ENCODE results near the gene NEDD4L.

Gene NEDD4L

DNA sequence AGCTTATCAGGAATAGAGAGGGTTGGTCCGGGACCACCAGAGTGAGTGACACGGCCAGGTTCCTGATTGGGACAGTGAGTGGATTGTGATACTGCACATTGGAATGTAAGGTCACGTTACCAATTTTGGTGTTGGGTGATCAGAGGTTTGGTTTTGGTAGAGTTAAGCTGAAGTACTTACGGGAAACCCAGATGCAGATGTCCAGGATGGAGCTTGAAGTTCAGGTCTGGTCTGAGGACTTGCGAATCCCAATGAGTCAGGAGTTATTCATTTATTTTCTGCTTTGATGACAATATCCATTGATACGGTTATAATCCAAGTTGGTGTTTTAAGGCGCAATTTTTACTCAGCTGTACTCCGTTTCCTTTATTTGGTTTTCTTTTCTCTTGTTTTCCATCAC is 311.2 kb downstream of the NEDD4L start:
- WGBS, 2 donors (ENCODE audit: extremely low coverage in 2 of 2, insufficient read length in 2 of 2, insufficient replicate concordance in 1 of 2), result no CpG with 5 or more reads among the region's 8 CpGs
- no peak overlapping the region for H3K9ac ChIP-seq (ENCODE audit: low read depth, low read length, poor library complexity)
- H3K4me3 ChIP-seq (ENCODE audit: low read length in 2 of 2), result no peak overlapping the region
- no peak overlapping the region for H4K91ac ChIP-seq (ENCODE audit: low read depth, low read length, poor library complexity)
- no peak overlapping the region for H2BK120ac ChIP-seq (ENCODE audit: low read depth, low read length)
- no peak overlapping the region for H2BK15ac ChIP-seq (ENCODE audit: low read length)
- peaks cover 3% of the 10 kb centered on the region in 2 donors for H3K36me3 ChIP-seq (replicated peaks in 1 of 2; ENCODE audit: control insufficient read depth in 2 of 2, insufficient read depth in 2 of 2, low read length in 2 of 2)
- no peak overlapping the region for H3K4me2 ChIP-seq (ENCODE audit: insufficient read depth, low read length, poor library complexity, severe bottlenecking)
- no peak overlapping the region for H3K4ac ChIP-seq (ENCODE audit: low read length)
- no peak overlapping the region for H3K18ac ChIP-seq (ENCODE audit: low read length)
- H3K27ac ChIP-seq (replicated peaks; ENCODE audit: low read length), result no peak overlapping the region
- no peaks in the 10 kb centered on the region for H3K79me1 ChIP-seq (ENCODE audit: low read depth, low read length)
- no peaks in the 10 kb centered on the region for H3K27me3 ChIP-seq (ENCODE audit: control insufficient read depth in 3 of 3, insufficient read depth in 3 of 3, low read depth in 1 of 3, low read length in 3 of 3)
- no peak overlapping the region for H2AK5ac ChIP-seq (ENCODE audit: low read depth, low read length)
- no peak overlapping the region for H2AFZ ChIP-seq (ENCODE audit: low read length)
- no peaks in the 10 kb centered on the region for H3K9me3 ChIP-seq (replicated peaks in 1 of 2; ENCODE audit: control insufficient read depth in 2 of 2, insufficient read depth in 1 of 2, low read depth in 1 of 2, low read length in 2 of 2)
- no peak overlapping the region for H3K23ac ChIP-seq (ENCODE audit: low read depth, low read length, poor library complexity)
- no peak overlapping the region for H3K14ac ChIP-seq (ENCODE audit: low read length)
- no peak for DNase-seq (ENCODE audit: low spot score)
- H3K4me1 ChIP-seq (ENCODE audit: control insufficient read depth in 2 of 2, insufficient read depth in 1 of 2, low read depth in 1 of 2, low read length in 2 of 2), result no peaks in the 10 kb centered on the region
- no peak overlapping the region for H4K8ac ChIP-seq (ENCODE audit: low read depth, low read length)
- no peak overlapping the region for H2BK12ac ChIP-seq (ENCODE audit: low read length)
- H2BK5ac ChIP-seq (ENCODE audit: low read length), result no peak overlapping the region

DNA sequence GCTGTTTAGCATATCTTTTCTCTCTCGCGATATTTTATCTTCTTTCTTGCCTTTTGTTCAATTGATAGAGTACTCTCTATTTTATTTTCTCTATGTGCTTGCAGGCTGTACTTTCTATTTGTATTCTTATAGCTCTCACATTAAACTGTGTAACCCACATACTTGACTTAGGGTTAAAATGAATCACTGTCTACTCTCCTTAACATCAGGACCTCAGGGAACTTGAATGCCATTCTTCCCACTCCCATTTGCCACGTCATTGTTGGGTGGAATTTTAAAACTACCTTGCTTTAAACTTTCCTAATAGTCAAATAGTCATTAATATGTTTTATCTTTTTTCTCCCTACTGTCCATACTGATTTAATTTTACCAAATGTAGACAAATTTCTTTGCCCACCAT is 315.2 kb downstream of the NEDD4L start:
- H3K79me1 ChIP-seq (ENCODE audit: low read depth, low read length), result no peaks in the 10 kb centered on the region
- no peak overlapping the region for H3K27ac ChIP-seq (replicated peaks; ENCODE audit: low read length)
- no peak overlapping the region for H2AK5ac ChIP-seq (ENCODE audit: low read depth, low read length)
- peaks cover 0 to 3% of the 10 kb centered on the region in 2 donors for H3K36me3 ChIP-seq (replicated peaks in 1 of 2; ENCODE audit: control insufficient read depth in 2 of 2, insufficient read depth in 2 of 2, low read length in 2 of 2)
- no peak overlapping the region for H2BK12ac ChIP-seq (ENCODE audit: low read length)
- peaks cover 0 to 11% of the 10 kb centered on the region in 2 donors for H3K4me1 ChIP-seq (ENCODE audit: control insufficient read depth in 2 of 2, insufficient read depth in 1 of 2, low read depth in 1 of 2, low read length in 2 of 2)
- no peak overlapping the region for H3K18ac ChIP-seq (ENCODE audit: low read length)
- H2BK15ac ChIP-seq (ENCODE audit: low read length), result no peak overlapping the region
- H3K9me3 ChIP-seq (replicated peaks in 1 of 2; ENCODE audit: control insufficient read depth in 2 of 2, insufficient read depth in 1 of 2, low read depth in 1 of 2, low read length in 2 of 2), result no peaks in the 10 kb centered on the region
- WGBS, 2 donors (ENCODE audit: extremely low coverage in 2 of 2, insufficient read length in 2 of 2, insufficient replicate concordance in 1 of 2), result no CpG with 5 or more reads among the region's 3 CpGs
- no peak overlapping the region for H3K9ac ChIP-seq (ENCODE audit: low read depth, low read length, poor library complexity)
- H3K4ac ChIP-seq (ENCODE audit: low read length), result no peak overlapping the region
- no peak overlapping the region for H2AFZ ChIP-seq (ENCODE audit: low read length)
- H3K4me3 ChIP-seq (ENCODE audit: low read length in 2 of 2), result no peak overlapping the region
- H4K8ac ChIP-seq (ENCODE audit: low read depth, low read length), result no peak overlapping the region
- H3K27me3 ChIP-seq (ENCODE audit: control insufficient read depth in 3 of 3, insufficient read depth in 3 of 3, low read depth in 1 of 3, low read length in 3 of 3), result no peaks in the 10 kb centered on the region
- DNase-seq (ENCODE audit: low spot score), result no peak
- no peak overlapping the region for H2BK120ac ChIP-seq (ENCODE audit: low read depth, low read length)
- no peak overlapping the region for H4K91ac ChIP-seq (ENCODE audit: low read depth, low read length, poor library complexity)
- no peak overlapping the region for H3K14ac ChIP-seq (ENCODE audit: low read length)
- H3K4me2 ChIP-seq (ENCODE audit: insufficient read depth, low read length, poor library complexity, severe bottlenecking), result no peak overlapping the region
- H3K23ac ChIP-seq (ENCODE audit: low read depth, low read length, poor library complexity), result no peak overlapping the region
- H2BK5ac ChIP-seq (ENCODE audit: low read length), result no peak overlapping the region

DNA sequence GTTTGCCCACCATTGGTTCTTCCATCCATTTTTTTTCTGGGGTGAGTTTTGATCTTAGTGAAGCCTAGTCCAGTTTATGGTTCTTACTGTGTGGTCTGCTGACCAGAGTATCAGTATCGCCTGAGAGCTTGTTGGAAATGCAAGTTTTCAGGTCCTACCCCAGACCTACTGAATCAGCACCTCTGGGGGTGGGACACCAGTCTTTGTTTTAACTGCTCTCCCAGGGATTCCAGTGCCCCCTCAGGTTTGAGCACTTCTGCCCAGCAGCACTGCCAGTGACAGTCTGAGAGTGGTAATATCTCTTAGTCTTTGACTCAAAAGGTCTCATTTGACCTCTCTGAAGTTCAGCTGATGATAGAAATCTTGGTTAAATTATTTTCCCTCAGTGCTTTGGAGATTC is 315.6 kb downstream of the NEDD4L start:
- Histone ChIP-seq H3K36me3 (replicated peaks in 1 of 2; ENCODE audit: control insufficient read depth in 2 of 2, insufficient read depth in 2 of 2, low read length in 2 of 2) (peaks cover 0 to 1% of the 10 kb centered on the region in 2 donors), H2BK12ac (ENCODE audit: low read length) (no peak overlapping the region), H4K8ac (ENCODE audit: low read depth, low read length) (no peak overlapping the region), H2BK5ac (ENCODE audit: low read length) (no peak overlapping the region), H2BK15ac (ENCODE audit: low read length) (no peak overlapping the region), H3K79me1 (ENCODE audit: low read depth, low read length) (no peaks in the 10 kb centered on the region), H3K4ac (ENCODE audit: low read length) (no peak overlapping the region), H3K4me1 (ENCODE audit: control insufficient read depth in 2 of 2, insufficient read depth in 1 of 2, low read depth in 1 of 2, low read length in 2 of 2) (peaks cover 0 to 11% of the 10 kb centered on the region in 2 donors), H3K27me3 (ENCODE audit: control insufficient read depth in 3 of 3, insufficient read depth in 3 of 3, low read depth in 1 of 3, low read length in 3 of 3) (no peaks in the 10 kb centered on the region), H3K9ac (ENCODE audit: low read depth, low read length, poor library complexity) (no peak overlapping the region), H2AFZ (ENCODE audit: low read length) (no peak overlapping the region), H4K91ac (ENCODE audit: low read depth, low read length, poor library complexity) (no peak overlapping the region), H3K27ac (replicated peaks; ENCODE audit: low read length) (no peak overlapping the region), H2AK5ac (ENCODE audit: low read depth, low read length) (no peak overlapping the region), H3K18ac (ENCODE audit: low read length) (no peak overlapping the region), H3K23ac (ENCODE audit: low read depth, low read length, poor library complexity) (no peak overlapping the region), H3K9me3 (replicated peaks in 1 of 2; ENCODE audit: control insufficient read depth in 2 of 2, insufficient read depth in 1 of 2, low read depth in 1 of 2, low read length in 2 of 2) (no peaks in the 10 kb centered on the region), H3K14ac (ENCODE audit: low read length) (no peak overlapping the region), H2BK120ac (ENCODE audit: low read depth, low read length) (no peak overlapping the region), H3K4me2 (ENCODE audit: insufficient read depth, low read length, poor library complexity, severe bottlenecking) (no peak overlapping the region), H3K4me3 (ENCODE audit: low read length in 2 of 2) (no peak overlapping the region)
- no peak for DNase-seq (ENCODE audit: low spot score)
- WGBS, 2 donors (ENCODE audit: extremely low coverage in 2 of 2, insufficient read length in 2 of 2, insufficient replicate concordance in 1 of 2), result no CpG with 5 or more reads among the region's 1 CpG

DNA sequence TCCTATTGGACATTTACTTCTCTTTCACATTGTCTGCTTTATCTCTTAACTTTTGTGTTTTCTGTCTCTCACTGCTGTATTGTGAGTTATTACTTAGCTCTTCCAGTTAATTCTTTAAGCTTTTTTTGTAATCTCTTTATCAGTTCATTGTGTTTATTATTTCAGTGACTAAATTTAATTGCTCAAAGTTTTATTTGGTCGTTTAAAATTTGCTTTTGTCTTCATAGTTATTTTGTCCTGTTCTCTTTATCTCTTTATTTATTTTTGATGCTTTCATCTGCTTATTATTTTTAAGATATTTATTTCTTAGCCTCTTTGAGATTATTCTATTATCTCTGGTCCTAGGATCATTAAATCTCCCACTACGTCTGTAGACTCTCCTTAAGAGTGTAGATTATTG is 316.3 kb downstream of the NEDD4L start:
- WGBS, 2 donors (ENCODE audit: extremely low coverage in 2 of 2, insufficient read length in 2 of 2, insufficient replicate concordance in 1 of 2), result no CpG with 5 or more reads among the region's 2 CpGs
- Histone ChIP-seq H3K4me2 (ENCODE audit: insufficient read depth, low read length, poor library complexity, severe bottlenecking) (no peak overlapping the region), H3K14ac (ENCODE audit: low read length) (no peak overlapping the region), H2BK15ac (ENCODE audit: low read length) (no peak overlapping the region), H2BK5ac (ENCODE audit: low read length) (no peak overlapping the region), H3K79me1 (ENCODE audit: low read depth, low read length) (no peaks in the 10 kb centered on the region), H3K23ac (ENCODE audit: low read depth, low read length, poor library complexity) (no peak overlapping the region), H3K4me1 (ENCODE audit: control insufficient read depth in 2 of 2, insufficient read depth in 1 of 2, low read depth in 1 of 2, low read length in 2 of 2) (peaks cover 0 to 11% of the 10 kb centered on the region in 2 donors), H3K4me3 (ENCODE audit: low read length in 2 of 2) (no peak overlapping the region), H4K8ac (ENCODE audit: low read depth, low read length) (no peak overlapping the region), H3K36me3 (replicated peaks in 1 of 2; ENCODE audit: control insufficient read depth in 2 of 2, insufficient read depth in 2 of 2, low read length in 2 of 2) (peaks cover 2 to 3% of the 10 kb centered on the region in 2 donors), H3K4ac (ENCODE audit: low read length) (no peak overlapping the region), H3K9ac (ENCODE audit: low read depth, low read length, poor library complexity) (no peak overlapping the region), H2BK12ac (ENCODE audit: low read length) (no peak overlapping the region), H3K27ac (replicated peaks; ENCODE audit: low read length) (no peak overlapping the region), H2AFZ (ENCODE audit: low read length) (no peak overlapping the region), H3K27me3 (ENCODE audit: control insufficient read depth in 3 of 3, insufficient read depth in 3 of 3, low read depth in 1 of 3, low read length in 3 of 3) (no peaks in the 10 kb centered on the region), H4K91ac (ENCODE audit: low read depth, low read length, poor library complexity) (no peak overlapping the region), H3K9me3 (replicated peaks in 1 of 2; ENCODE audit: control insufficient read depth in 2 of 2, insufficient read depth in 1 of 2, low read depth in 1 of 2, low read length in 2 of 2) (peaks cover 0 to 3% of the 10 kb centered on the region in 2 donors), H2AK5ac (ENCODE audit: low read depth, low read length) (no peak overlapping the region), H3K18ac (ENCODE audit: low read length) (no peak overlapping the region), H2BK120ac (ENCODE audit: low read depth, low read length) (no peak overlapping the region)
- no peak for DNase-seq (ENCODE audit: low spot score)

All from neuronal stem cell (in vitro differentiated cells).